Occipital lobe (tissue), 2 donors: ENCODE measurements around the gene PAX7. TPM values are rescaled to one million over a fixed set of nuclear protein-coding genes. Genes with fewer than 3 reads are reported as not detected.
"Not testable (repeated sequence)": the region's sequence is repeated elsewhere in the genome, so short reads cannot be mapped to it uniquely, and the experiment has no call there.

ENCODE experiments used
- DNase-seq: peaks from one replicate; lab custom pipeline; 2025; lab: John Stamatoyannopoulos, UW
- total RNA-seq: library from RNA; depleted of rRNA; stranded (reverse); fragments of >200 nt; gene quantifications from one replicate; pipeline ENCODE4 v1.2.3, GENCODE V29; 2014

PAX7 gene
- not detected for total RNA-seq

GRCh38 chr1:18630511-18631495, at the start of gene PAX7:
PAX7 (plus strand) TSS chr1:18630846; CDS start chr1:18631604, 758 bp downstream.
- no peak for DNase-seq

GRCh38 chr1:18581420-18581880, 49.2 kb upstream of the PAX7 start:
- no peak for DNase-seq

- no peak for DNase-seq
Observed at GRCh38 chr1:18582890-18583289, 47.8 kb upstream of the PAX7 start.

DNA sequence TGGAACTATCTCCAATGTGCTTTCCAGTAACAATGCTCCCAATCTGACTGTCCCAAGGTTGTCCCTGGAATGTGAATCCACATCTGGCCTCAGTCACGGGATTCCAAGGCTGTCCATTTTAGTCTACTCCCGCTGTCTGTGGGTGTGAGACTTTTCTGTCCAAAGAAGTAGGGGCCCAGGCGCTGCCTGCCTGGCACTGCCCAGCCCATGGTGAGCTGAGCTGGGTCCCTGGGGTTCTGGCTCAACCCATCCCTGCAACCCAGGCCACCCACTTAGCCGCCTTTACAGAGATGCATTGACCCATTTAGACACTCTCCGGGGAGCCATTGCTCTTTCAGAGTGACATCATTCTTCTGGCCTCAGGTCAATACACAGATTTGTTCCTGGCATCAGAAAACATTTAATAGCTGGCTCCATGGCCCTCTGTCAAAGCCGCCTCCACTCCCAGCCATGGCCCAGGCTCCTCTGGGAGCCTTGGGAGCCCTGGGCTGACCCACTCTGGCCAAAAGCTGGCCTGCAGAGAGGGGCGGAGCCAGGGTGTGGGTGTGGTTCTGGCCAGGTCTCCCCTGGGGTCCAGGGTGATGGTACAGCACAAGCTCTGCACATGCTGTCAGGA, 47.2 kb upstream of the PAX7 start:
- no peak for DNase-seq

GRCh38 chr1:18586016-18586415, 44.6 kb upstream of the PAX7 start:
- not testable (repeated sequence) for DNase-seq

DNA sequence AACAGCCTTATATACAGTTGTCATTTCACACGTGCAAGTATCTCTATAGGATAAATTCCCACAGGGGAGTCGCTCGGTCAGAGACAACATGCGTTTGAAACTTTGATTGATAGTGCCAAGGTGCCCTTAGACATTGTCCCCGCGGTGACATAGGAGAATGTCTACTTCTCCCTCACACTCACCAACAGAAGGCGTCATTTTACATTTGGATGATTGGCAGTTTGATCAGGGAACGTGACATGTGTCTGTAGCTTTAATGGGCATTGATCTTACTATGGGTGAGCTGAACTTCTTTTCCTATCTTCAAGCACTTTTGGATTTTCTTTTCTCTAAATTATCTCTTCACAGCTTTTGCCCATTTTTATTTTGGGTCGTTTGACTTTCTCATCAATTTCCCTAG, 42.6 kb upstream of the PAX7 start:
- no peak for DNase-seq

DNA sequence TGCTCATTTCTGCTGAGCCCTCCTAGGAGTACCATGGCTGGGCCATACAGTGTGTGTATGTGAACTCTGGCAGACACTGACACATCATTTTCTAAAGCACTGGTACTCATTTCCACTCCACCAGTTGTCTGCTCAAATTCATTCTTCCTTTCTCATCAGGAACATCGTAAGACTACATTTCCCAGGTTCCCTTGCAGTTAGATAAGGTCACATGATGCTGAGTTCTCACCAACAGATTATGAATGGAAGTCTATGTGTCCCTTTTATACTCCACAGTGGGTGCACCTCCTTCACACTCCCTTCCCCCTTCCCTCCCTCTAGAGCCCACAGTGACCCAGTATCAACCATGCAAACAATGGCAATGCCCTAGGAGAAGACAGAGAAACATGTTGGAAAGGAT, 38.3 kb upstream of the PAX7 start:
- DNase-seq: no peak

- DNase-seq: peak; percentile 23
Observed at GRCh38 chr1:18597160-18598042, 33.2 kb upstream of the PAX7 start.

- no peak for DNase-seq
Observed at GRCh38 chr1:18599086-18599485, 31.6 kb upstream of the PAX7 start.

GRCh38 chr1:18599704-18600103, 30.9 kb upstream of the PAX7 start:
- no peak for DNase-seq

GRCh38 chr1:18602533-18603211, 28.0 kb upstream of the PAX7 start:
- no peak for DNase-seq

- DNase-seq: no peak
Observed at GRCh38 chr1:18603212-18603852, 27.3 kb upstream of the PAX7 start.

GRCh38 chr1:18606443-18607288, 24.0 kb upstream of the PAX7 start:
- DNase-seq: no peak

DNA sequence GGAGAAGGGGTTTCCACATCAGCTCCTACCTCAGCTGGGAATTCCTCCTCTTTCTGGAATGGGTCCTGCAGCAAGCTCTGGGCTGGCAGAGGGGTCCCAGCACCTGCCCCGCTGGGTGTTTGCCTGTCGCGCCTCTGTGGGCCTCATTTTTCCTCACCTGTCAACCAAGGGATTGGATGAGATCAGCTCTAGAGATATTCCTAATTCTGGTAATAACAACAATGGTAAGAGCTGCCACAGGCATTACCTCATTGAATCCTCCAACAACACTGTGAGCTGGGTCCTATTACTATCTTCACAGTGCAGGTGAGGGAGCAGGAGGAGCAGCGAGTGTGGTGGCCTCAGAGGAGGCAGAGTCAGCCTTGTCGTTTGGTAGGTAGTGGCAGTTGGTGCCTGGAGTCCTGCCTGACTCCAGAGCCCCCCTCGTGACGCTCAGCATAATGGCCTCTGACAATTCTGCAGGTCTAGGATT, 23.3 kb upstream of the PAX7 start:
- no peak for DNase-seq

DNA sequence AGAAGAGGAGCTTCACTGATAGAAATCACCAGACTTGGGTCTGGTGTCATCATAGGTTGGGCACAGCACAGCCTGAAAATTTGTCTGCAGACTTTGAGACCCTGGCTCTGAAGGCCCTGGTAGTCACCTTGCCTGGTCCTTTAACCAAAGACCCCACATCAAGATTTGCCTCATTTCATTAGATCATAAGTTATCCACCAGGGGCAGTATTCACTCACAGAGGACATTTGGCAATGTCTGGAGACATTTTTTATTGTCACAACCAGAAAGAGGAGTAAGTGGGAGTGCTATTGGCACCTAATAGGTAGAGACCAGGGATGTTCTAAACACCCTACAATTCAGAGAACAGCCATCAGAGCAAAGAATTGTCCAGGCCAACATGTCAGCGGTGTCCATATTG, 22.1 kb upstream of the PAX7 start:
- DNase-seq: no peak

GRCh38 chr1:18611311-18611710, 19.3 kb upstream of the PAX7 start:
- no peak for DNase-seq

DNA sequence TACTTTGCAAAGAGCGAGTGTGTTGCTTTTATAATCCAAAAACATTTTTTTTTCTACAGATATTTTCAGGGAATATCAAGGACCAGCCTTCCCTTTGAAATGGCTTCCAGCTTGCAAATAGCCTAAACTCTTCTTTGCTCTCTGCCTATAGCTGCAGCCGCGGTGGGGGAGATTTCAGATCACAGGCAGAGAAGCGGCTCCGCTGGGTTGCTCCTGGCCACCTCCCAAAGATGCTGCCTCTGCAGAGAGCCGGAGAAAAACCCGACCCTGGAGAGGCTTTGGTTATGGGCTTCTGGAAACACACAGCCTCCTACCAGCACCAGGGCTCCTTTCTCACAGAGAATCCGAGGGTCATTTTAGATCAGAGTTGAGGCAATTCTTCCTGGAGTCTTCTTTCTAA, 18.6 kb upstream of the PAX7 start:
- no peak for DNase-seq

- no peak for DNase-seq
Observed at GRCh38 chr1:18614069-18614735, 16.4 kb upstream of the PAX7 start.
